Measurements from ENCODE around the gene CDC25A. TPM values are rescaled to one million over a fixed set of nuclear protein-coding genes. Genes with fewer than 3 reads are reported as not detected.

CDC25A gene
- total and polyA plus RNA-seq, 9 donors: 3.8 to 6.2 (median 5.1) TPM

DNA sequence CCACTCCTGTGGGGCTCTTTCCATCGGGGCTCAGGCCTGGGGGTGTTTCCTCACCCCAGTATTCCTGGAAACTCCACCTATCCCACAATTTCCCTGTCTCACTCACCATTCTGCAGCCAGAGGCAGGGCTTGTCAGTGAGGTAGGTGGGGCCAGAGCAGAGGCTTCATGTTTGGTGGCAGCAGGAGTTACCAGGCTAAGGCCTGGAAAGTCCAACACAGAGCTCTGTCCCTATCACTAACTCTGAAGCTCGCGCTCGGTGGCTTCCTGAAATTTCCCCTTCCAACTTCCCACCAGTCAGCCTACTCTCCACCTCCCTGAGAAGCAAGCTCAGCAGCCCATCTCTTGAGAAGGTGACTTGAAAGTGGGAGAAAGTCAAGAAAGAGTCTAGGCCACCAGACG is 44.2 kb downstream of the CDC25A start:
- H3K27ac ChIP-seq (ENCODE audit: low read length): no peak overlapping the region
- no peak overlapping the region for H3K4me3 ChIP-seq (ENCODE audit: low read length)
- no peak for DNase-seq
- peaks cover 11% of the 10 kb centered on the region for H3K4me1 ChIP-seq (ENCODE audit: control insufficient read depth, insufficient read depth, low read length)
- WGBS (ENCODE audit: insufficient coverage): 67% methylated on average over 2 of the region's 5 CpGs
- no peaks in the 10 kb centered on the region for H3K9me3 ChIP-seq (replicated peaks; ENCODE audit: control insufficient read depth, low read depth, low read length)
- no peaks in the 10 kb centered on the region for H3K27me3 ChIP-seq (ENCODE audit: control insufficient read depth, insufficient read depth, low read length)
- H3K36me3 ChIP-seq (ENCODE audit: control insufficient read depth, insufficient read depth, low read length): no peaks in the 10 kb centered on the region

DNA sequence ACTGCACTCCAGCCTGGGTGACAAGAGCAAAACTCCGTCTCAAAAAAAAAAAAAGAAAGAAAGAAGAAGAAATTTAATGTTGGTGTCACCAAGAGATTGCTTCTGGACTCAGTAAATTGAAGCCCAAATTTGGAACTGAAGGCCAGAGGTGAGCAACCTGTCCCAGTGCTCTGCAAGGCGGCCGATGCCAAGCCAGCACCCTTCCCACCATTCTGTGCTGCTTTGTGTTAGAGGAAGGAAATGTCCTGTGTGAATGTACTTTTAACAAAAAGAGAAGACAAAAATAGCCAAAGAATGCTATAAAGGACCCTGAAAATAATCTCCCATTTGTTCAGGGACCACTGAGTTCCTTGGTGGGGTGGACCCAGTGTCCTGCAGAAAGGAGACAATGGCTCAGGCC is 44.6 kb downstream of the CDC25A start:
- 100% methylated on average over 1 of the region's 3 CpGs for WGBS (ENCODE audit: insufficient coverage)
- no peaks in the 10 kb centered on the region for H3K9me3 ChIP-seq (replicated peaks; ENCODE audit: control insufficient read depth, low read depth, low read length)
- no peak overlapping the region for H3K27ac ChIP-seq (ENCODE audit: low read length)
- H3K4me3 ChIP-seq (ENCODE audit: low read length): no peak overlapping the region
- H3K4me1 ChIP-seq (ENCODE audit: control insufficient read depth, insufficient read depth, low read length): peaks cover 11% of the 10 kb centered on the region
- H3K36me3 ChIP-seq (ENCODE audit: control insufficient read depth, insufficient read depth, low read length): no peaks in the 10 kb centered on the region
- no peak for DNase-seq
- H3K27me3 ChIP-seq (ENCODE audit: control insufficient read depth, insufficient read depth, low read length): no peaks in the 10 kb centered on the region

DNA sequence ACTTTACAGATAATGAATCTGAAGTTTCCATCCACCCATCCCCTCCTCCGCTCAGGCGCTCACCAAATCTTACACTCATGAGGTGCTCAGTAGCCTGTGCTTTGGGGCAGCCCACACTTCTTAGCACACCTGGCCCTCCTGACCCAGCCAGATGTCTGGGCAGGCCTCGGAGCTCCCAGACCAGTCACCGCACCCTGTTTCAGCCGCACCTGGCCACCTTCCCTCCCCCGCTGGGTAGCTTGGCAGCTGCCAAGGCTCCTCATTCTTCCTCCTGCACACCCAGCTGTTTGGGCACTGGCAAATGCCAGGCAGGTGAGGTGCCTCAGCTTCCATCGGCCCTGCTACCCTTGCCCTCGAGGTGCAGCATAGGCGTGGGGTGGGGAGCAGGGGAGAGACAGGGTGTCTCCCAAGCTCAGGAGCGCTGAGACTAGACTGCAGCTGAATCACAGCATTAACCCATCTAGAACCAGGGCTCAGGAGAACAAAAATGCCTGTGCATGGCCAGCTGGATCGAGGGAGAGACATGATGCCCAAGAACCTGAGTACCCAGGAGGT is 45.8 kb downstream of the CDC25A start:
- Histone ChIP-seq H3K36me3 (ENCODE audit: control insufficient read depth, insufficient read depth, low read length) (no peaks in the 10 kb centered on the region), H3K4me3 (ENCODE audit: low read length) (no peak overlapping the region), H3K27ac (ENCODE audit: low read length) (no peak overlapping the region), H3K9me3 (replicated peaks; ENCODE audit: control insufficient read depth, low read depth, low read length) (no peaks in the 10 kb centered on the region), H3K27me3 (ENCODE audit: control insufficient read depth, insufficient read depth, low read length) (no peaks in the 10 kb centered on the region), H3K4me1 (ENCODE audit: control insufficient read depth, insufficient read depth, low read length) (peaks cover 11% of the 10 kb centered on the region)
- WGBS (ENCODE audit: insufficient coverage): 71% methylated on average over 9 of the region's 11 CpGs
- DNase-seq: no peak

DNA sequence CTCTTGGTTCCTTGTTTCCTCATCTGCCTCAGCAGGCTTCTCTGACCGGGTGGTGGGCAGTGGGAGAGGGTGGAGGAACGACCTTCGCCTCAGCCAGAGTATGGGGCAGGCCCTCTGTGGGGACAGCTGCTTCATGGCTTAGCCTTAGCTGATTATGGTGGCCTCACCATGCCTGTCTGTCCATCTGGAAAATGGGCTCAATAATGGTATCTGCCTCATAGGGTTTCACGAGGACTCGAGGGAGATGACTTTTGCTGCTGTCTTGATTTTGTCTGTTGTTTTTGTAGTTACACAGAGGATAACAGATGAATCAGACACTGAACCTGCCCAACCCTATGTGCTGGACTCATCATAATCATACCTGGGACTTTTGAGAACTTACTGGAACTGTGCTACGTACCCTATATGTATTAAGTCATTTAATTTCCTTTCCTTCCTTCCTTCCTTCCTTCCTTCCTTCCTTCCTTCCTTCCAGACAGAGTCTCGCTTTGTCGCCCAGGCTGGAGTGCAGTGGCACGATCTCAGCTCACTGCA is 46.5 kb downstream of the CDC25A start:
- peaks cover 11% of the 10 kb centered on the region for H3K4me1 ChIP-seq (ENCODE audit: control insufficient read depth, insufficient read depth, low read length)
- H3K4me3 ChIP-seq (ENCODE audit: low read length): no peak overlapping the region
- no peak overlapping the region for H3K27ac ChIP-seq (ENCODE audit: low read length)
- H3K27me3 ChIP-seq (ENCODE audit: control insufficient read depth, insufficient read depth, low read length): no peaks in the 10 kb centered on the region
- no peak for DNase-seq
- no peaks in the 10 kb centered on the region for H3K9me3 ChIP-seq (replicated peaks; ENCODE audit: control insufficient read depth, low read depth, low read length)
- no peaks in the 10 kb centered on the region for H3K36me3 ChIP-seq (ENCODE audit: control insufficient read depth, insufficient read depth, low read length)
- WGBS (ENCODE audit: insufficient coverage): 84% methylated on average over 3 of the region's 9 CpGs

- WGBS (ENCODE audit: insufficient coverage): 70% methylated on average over 2 of the region's 2 CpGs
- H3K27me3 ChIP-seq (ENCODE audit: control insufficient read depth, insufficient read depth, low read length): no peaks in the 10 kb centered on the region
- no peaks in the 10 kb centered on the region for H3K36me3 ChIP-seq (ENCODE audit: control insufficient read depth, insufficient read depth, low read length)
- no peak for DNase-seq
- H3K4me3 ChIP-seq (ENCODE audit: low read length): no peak overlapping the region
- no peak overlapping the region for H3K27ac ChIP-seq (ENCODE audit: low read length)
- H3K9me3 ChIP-seq (replicated peaks; ENCODE audit: control insufficient read depth, low read depth, low read length): no peaks in the 10 kb centered on the region
- H3K4me1 ChIP-seq (ENCODE audit: control insufficient read depth, insufficient read depth, low read length): peaks cover 11% of the 10 kb centered on the region
These were observed 47.1 kb downstream of the CDC25A start for GRCh38 chr3:48140936-48141603.

DNA sequence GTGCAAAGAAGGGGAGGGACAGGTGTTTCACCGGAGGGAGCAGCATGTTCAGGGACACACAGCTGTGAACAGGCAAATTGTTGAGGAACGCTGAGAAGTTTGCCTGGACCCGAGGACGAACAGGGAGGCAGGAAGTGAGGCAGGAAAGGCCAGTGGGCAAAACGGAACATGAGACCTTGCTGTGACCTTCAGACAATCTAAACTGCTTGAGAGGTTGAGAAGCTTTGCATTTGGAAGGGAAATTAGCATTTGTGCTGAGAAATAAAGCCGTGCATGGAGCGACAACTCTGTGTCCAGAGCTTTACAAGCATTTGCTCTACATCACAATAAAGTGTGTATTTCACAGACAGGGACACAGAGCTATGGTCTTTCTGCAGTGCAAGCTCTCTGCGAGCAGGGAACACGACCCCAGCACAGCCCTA is 47.9 kb downstream of the CDC25A start:
- peak overlapping the region; percentile 38 for H3K27ac ChIP-seq (ENCODE audit: low read length)
- no peaks in the 10 kb centered on the region for H3K36me3 ChIP-seq (ENCODE audit: control insufficient read depth, insufficient read depth, low read length)
- H3K9me3 ChIP-seq (replicated peaks; ENCODE audit: control insufficient read depth, low read depth, low read length): no peaks in the 10 kb centered on the region
- no peak overlapping the region for H3K4me3 ChIP-seq (ENCODE audit: low read length)
- WGBS (ENCODE audit: insufficient coverage): 4% methylated on average over 6 of the region's 9 CpGs
- DNase-seq: peak; percentile 36
- no peaks in the 10 kb centered on the region for H3K27me3 ChIP-seq (ENCODE audit: control insufficient read depth, insufficient read depth, low read length)
- H3K4me1 ChIP-seq (ENCODE audit: control insufficient read depth, insufficient read depth, low read length): peaks cover 11% of the 10 kb centered on the region

GRCh38 chr3:48137425-48137999 is 50.7 kb downstream of the CDC25A start:
- DNase-seq: no peak
- Histone ChIP-seq H3K27me3 (ENCODE audit: control insufficient read depth, insufficient read depth, low read length) (no peaks in the 10 kb centered on the region), H3K9me3 (replicated peaks; ENCODE audit: control insufficient read depth, low read depth, low read length) (no peaks in the 10 kb centered on the region), H3K36me3 (ENCODE audit: control insufficient read depth, insufficient read depth, low read length) (no peaks in the 10 kb centered on the region), H3K27ac (ENCODE audit: low read length) (no peak overlapping the region), H3K4me3 (ENCODE audit: low read length) (no peak overlapping the region), H3K4me1 (ENCODE audit: control insufficient read depth, insufficient read depth, low read length) (peaks cover 11% of the 10 kb centered on the region)
- WGBS (ENCODE audit: insufficient coverage): 94% methylated on average over 3 of the region's 7 CpGs

GRCh38 chr3:48135552-48136495 is 52.4 kb downstream of the CDC25A start:
- DNase-seq: no peak
- H3K36me3 ChIP-seq (ENCODE audit: control insufficient read depth, insufficient read depth, low read length): no peaks in the 10 kb centered on the region
- no peak overlapping the region for H3K4me3 ChIP-seq (ENCODE audit: low read length)
- 39% methylated on average over 3 of the region's 8 CpGs for WGBS (ENCODE audit: insufficient coverage)
- H3K4me1 ChIP-seq (ENCODE audit: control insufficient read depth, insufficient read depth, low read length): peaks cover 13% of the 10 kb centered on the region
- H3K9me3 ChIP-seq (replicated peaks; ENCODE audit: control insufficient read depth, low read depth, low read length): no peaks in the 10 kb centered on the region
- no peaks in the 10 kb centered on the region for H3K27me3 ChIP-seq (ENCODE audit: control insufficient read depth, insufficient read depth, low read length)
- no peak overlapping the region for H3K27ac ChIP-seq (ENCODE audit: low read length)

DNA sequence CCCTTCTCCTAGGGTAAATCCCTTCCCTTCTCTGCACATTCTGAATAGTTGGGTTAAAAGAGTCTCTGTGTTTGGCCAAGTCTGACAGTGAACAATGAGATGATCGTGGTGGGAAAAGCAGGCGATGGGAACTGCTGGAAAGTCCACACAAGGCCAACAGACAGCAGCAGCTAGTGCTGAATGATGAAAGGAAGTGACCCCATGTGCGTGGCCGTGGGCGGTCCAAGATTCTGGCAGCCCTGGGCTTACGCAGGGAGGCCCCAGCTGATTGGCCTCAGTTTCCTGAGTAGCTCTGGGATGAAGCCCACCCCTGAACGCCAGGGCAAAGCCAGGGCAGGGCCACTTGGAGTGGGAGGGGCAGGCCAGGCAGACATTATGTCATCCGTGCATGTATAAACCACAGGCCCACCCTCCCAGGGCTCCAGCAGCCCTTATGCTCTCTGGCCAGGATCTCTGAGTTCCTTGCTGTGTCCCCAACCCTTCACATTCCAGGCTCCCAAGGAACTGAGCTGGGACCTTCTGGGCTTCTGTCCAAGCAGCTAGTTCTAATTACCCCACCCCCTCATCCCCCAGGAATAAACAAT is 57.8 kb downstream of the CDC25A start:
- Histone ChIP-seq H3K4me3 (ENCODE audit: low read length) (no peak overlapping the region), H3K27me3 (ENCODE audit: control insufficient read depth, insufficient read depth, low read length) (no peaks in the 10 kb centered on the region), H3K9me3 (replicated peaks; ENCODE audit: control insufficient read depth, low read depth, low read length) (no peaks in the 10 kb centered on the region), H3K4me1 (ENCODE audit: control insufficient read depth, insufficient read depth, low read length) (peaks cover 17% of the 10 kb centered on the region), H3K36me3 (ENCODE audit: control insufficient read depth, insufficient read depth, low read length) (no peaks in the 10 kb centered on the region), H3K27ac (ENCODE audit: low read length) (peak overlapping the region; percentile 91)
- peak; percentile 97 for DNase-seq
- 10% methylated on average over 7 of the region's 8 CpGs for WGBS (ENCODE audit: insufficient coverage)

All from muscle of leg (tissue), 11 donors.